Body of pancreas (tissue), 4 donors: ENCODE data around the gene DCP1A. TPM values are rescaled to one million over a fixed set of nuclear protein-coding genes. Genes with fewer than 3 reads are reported as not detected.

Experiments used
- ATAC-seq: fragments of 150-250 bp; one replicate; pipeline ENCODE4 v1.9.1; 2016
- DNase-seq, 4 donors: peaks; one replicate each; pipeline ENCODE4 v3.0.0-alpha.2; 2019
- H3K27ac ChIP-seq, 4 donors: fragments of 200-600 bp; sonication (generic); 1 replicate in 3 of 4; 2 replicates in 1 of 4; pipeline versions ENCODE4 v1.5.1 to v1.6.1; 2016 to 2019; ENCODE audit warnings: mild to moderate bottlenecking in 1 of 4, mixed read lengths in 1 of 4, moderate library complexity in 1 of 4
- H3K27me3 ChIP-seq, 2 donors: fragments of 200-600 bp; sonication (generic); one replicate each; pipeline ENCODE4 v1.6.0; 2016; ENCODE audit warnings: mild to moderate bottlenecking in 1 of 2
- H3K36me3 ChIP-seq, 2 donors: fragments of 200-600 bp; sonication (generic); replicated peaks in 1 of 2; 2 replicates each; pipeline ENCODE4 v1.5.1; 2016; ENCODE audit warnings: low read depth in 2 of 2; ENCODE audit not compliant: insufficient read depth in 1 of 2
- H3K4me1 ChIP-seq: fragments of 200-600 bp; sonication (generic); one replicate; pipeline ENCODE4 v1.6.0; 2016
- H3K4me3 ChIP-seq, 2 donors: fragments of 200-600 bp; sonication (generic); 1 replicate in 1 of 2; 2 replicates in 1 of 2; pipeline ENCODE4 v1.5.1; 2016 to 2019
- H3K9me3 ChIP-seq, 3 donors: fragments of 200-600 bp; sonication (generic); 1 replicate in 2 of 3; 2 replicates in 1 of 3; pipeline ENCODE4 v1.5.1; 2016
- POLR2A ChIP-seq, 3 donors: fragments of 450-650 bp; IDR thresholded peaks; one replicate each; pipeline ENCODE4 v1.6.1; 2016; ENCODE audit warnings: antibody characterized with exemption in 3 of 3, mild to moderate bottlenecking in 2 of 3
- WGBS, 2 donors: methylation state at CpG; one replicate each; pipeline ENCODE4 v1.1.5; 2017; 5-methylcytosine and 5-hydroxymethylcytosine counted together
- intact Hi-C: fragments of 100-400 bp; cut with DNase I; formaldehyde crosslinking; loops from one replicate; pipeline ENCODE4 v1.15.1; 2023
- small RNA-seq: library from RNA; depleted of rRNA; stranded (forward); fragments of <200 nt; gene quantifications from one replicate; pipeline ENCODE3, GENCODE V24; 2016
- total RNA-seq, 2 donors: library from RNA; depleted of rRNA; stranded (reverse); fragments of >200 nt; gene quantifications; one replicate each; pipeline ENCODE4 v1.1.0, GENCODE V29; 2016
- TF ChIP-seq, protein P1 (sequence below), 7 experiments: fragments of 450-650 bp in 4 of 7; fragments of 200-600 bp in 3 of 7; sonication (generic) in 3 of 7; IDR thresholded peaks; one replicate each; pipeline ENCODE4 v1.5.1; 2016 to 2019; ENCODE audit warnings: antibody characterized with exemption in 7 of 7

DCP1A gene
- total RNA-seq, 2 donors from 2014 or later = 11.9 to 21.8 TPM

DNA sequence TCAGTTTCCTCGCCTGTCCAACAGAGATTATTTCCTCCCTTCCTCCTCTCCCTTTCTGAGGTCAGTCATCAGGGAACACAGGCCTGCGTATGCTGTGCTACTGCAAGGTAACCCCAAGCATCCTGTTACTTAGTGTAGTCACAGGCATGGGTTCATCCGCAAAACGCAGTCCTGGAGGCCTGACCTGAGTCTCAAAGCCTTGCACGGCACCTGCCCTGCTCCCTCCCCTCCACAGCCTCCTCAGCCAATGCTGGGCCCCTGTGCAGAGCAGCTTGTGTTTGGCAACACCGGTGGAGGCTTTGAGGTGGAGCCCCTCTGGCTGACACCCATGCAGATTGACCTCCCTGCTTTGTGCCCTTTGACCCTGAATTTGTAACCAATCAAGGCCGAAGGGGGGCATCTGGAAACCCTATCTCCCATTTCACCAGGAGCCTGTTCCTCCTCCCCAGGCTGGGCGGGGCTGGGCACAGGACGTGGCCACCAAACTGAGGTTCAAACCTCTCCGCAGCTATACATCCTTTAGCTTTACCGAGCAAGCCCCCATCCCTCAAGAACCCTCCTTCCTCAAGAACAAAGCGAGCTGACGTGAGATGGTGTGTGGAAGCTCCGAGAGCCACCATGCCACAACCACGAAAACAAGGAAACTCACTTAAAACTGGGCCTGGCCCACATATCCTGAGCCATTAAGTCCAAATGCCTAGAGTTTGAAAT lies 113.1 kb downstream of the DCP1A start:
- peaks cover 35% of the 10 kb centered on the region for H3K4me1 ChIP-seq
- no peaks in the 10 kb centered on the region for H3K27me3 ChIP-seq
- DNase-seq (no peak), ATAC-seq (no peak)
- TF ChIP-seq, protein P1, sequence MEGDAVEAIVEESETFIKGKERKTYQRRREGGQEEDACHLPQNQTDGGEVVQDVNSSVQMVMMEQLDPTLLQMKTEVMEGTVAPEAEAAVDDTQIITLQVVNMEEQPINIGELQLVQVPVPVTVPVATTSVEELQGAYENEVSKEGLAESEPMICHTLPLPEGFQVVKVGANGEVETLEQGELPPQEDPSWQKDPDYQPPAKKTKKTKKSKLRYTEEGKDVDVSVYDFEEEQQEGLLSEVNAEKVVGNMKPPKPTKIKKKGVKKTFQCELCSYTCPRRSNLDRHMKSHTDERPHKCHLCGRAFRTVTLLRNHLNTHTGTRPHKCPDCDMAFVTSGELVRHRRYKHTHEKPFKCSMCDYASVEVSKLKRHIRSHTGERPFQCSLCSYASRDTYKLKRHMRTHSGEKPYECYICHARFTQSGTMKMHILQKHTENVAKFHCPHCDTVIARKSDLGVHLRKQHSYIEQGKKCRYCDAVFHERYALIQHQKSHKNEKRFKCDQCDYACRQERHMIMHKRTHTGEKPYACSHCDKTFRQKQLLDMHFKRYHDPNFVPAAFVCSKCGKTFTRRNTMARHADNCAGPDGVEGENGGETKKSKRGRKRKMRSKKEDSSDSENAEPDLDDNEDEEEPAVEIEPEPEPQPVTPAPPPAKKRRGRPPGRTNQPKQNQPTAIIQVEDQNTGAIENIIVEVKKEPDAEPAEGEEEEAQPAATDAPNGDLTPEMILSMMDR (IDR thresholded peaks at IDR 0.05) = no peak
- TF ChIP-seq POLR2A (IDR thresholded peaks at IDR 0.05) = no peak
- WGBS, 2 donors = 74 to 83% methylated on average over 15 of the region's 15 CpGs
- H3K4me3 ChIP-seq = no peak overlapping the region
- no peak overlapping the region for H3K27ac ChIP-seq
- intact Hi-C loops = no loop called here
- peaks cover 0 to 32% of the 10 kb centered on the region in 2 donors for H3K36me3 ChIP-seq
- H3K9me3 ChIP-seq = no peaks in the 10 kb centered on the region

Small RNAs within 50 kb of the gene (small RNA-seq; reads per million reads assigned to genes)
- gene RF00019 = not detected
- not detected for gene RF00212
- not detected for gene RF00568

Other genes with a start within 250 kb of the DCP1A start
- 10 to 100 TPM; 10.6 to 19.8 TPM for gene RFT1, start 217.1 kb downstream of the DCP1A start, total RNA-seq
- gene PRKCD, start 186.3 kb downstream of the DCP1A start, total RNA-seq = 10 to 100 TPM; 15.5 to 16.9 TPM
- 100 to 1,000 TPM in 1 of 2 donors, 10 to 100 TPM in 1; 96.6 to 208 TPM for gene TKT, start 91.5 kb downstream of the DCP1A start, total RNA-seq
- gene CACNA1D, start 147.1 kb upstream of the DCP1A start, total RNA-seq = 10 to 100 TPM in 1 of 2 donors, 1 to 10 TPM in 1; 9.9 to 20.4 TPM